Measurements from ENCODE around the gene KCNK2. TPM values are rescaled to one million over a fixed set of nuclear protein-coding genes. Genes with fewer than 3 reads are reported as not detected.

Gene KCNK2
- total and polyA plus RNA-seq, 5 experiments from 2014 or later, result not detected

DNA sequence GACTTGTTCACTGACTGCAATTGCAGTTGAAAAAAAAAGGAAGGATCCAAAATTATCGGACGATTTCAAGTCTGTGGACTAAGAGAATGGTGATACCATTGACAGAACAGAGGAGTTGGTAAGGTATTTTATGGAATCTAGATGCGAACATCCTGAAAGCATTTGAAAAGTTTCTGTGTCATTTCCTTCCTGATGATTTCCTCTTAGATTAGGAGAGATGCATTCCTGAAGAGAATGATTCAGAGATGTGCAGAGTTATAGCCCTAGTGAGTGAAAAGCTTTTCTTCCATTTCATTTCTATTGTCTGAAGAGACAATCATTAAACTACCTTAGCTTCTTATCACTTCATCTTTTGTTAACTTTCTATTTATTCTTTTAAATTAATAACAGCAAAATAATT, 200.0 kb downstream of the KCNK2 start:
- no peaks in the 10 kb centered on the region for H3K36me3 Mint-ChIP-seq
- peaks cover 0 to 4% (median 1%) of the 10 kb centered on the region in 9 donors for H3K9me3 Mint-ChIP-seq
- no peaks in the 10 kb centered on the region for H3K27me3 Mint-ChIP-seq
- no peak for DNase-seq
- ATAC-seq, result no peak
- POLR2A ChIA-PET, result no interaction called here
- no peak overlapping the region for H3K4me3 Mint-ChIP-seq
- no peaks in the 10 kb centered on the region for H3K4me1 Mint-ChIP-seq
- no peak overlapping the region for H3K27ac Mint-ChIP-seq

DNA sequence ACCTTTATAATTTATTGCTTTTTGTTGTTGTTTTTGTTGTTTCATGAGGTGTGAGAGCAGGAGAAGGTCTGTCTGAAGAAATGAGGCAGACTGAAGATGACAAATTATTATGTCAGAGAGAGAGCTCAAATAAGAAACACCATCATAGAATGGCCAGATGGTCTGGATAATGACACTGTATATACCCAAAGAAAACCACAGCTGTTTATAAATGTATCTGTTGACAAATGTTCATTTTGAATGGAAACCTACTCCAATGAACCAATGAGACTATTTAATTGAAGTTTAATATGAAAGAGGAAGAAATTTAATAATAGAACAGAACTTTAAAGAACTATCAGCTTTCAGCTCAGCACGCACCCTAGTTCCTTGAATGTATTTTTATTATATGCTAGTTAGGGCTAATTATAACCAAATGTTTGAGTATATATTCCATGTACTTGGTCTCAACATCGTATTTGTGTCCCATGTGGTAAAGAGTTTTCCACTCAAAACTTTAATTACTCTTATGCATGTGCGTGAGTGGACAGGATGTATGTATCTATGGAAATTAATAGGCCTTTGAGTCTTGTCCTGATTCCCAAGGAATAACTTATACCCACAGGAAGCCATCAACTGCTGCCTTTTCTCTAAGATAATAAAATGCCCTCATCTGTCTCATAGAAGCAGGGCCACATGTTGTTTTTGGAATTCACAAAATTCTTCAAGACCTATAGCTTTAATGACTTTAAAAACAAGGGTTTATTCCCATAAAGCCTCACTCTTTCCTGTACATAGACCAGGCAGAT, 202.7 kb downstream of the KCNK2 start:
- H3K9me3 Mint-ChIP-seq, result peaks cover 0 to 9% (median 2%) of the 10 kb centered on the region in 9 donors
- POLR2A ChIA-PET, result no interaction called here
- H3K27ac Mint-ChIP-seq, result no peak overlapping the region
- no peaks in the 10 kb centered on the region for H3K4me1 Mint-ChIP-seq
- no peak overlapping the region for H3K4me3 Mint-ChIP-seq
- H3K27me3 Mint-ChIP-seq, result no peaks in the 10 kb centered on the region
- no peak for DNase-seq
- no peaks in the 10 kb centered on the region for H3K36me3 Mint-ChIP-seq
- no peak for ATAC-seq
